Measurements from ENCODE around the gene SLC1A2.

SLC1A2 gene

DNA sequence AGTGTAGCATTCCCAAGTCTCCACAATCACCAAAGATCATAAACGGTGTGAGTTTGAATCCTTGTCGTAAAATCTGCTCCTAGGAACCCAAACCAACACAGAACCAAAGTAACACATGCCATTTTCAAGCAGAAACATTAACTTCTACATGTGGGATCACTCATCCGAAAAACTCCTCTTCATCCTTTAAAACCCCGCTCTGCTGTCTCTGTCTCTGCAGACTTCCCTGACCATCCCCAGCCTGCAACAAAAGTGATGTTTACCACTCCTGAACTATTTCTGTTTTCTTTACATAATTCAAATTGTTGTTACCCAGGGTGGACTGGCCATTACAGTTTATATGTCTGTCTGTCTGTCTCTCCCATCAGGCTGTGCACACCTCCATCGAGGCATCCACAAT lies 54.0 kb downstream of the SLC1A2 start:
- Histone ChIP-seq H3K4me1 (no peaks in the 10 kb centered on the region), H3K4me3 (no peak overlapping the region), H3K27me3 (no peaks in the 10 kb centered on the region), H3K36me3 (no peaks in the 10 kb centered on the region), H3K4me2 (no peak overlapping the region), H3K9me3 (no peaks in the 10 kb centered on the region), H3K27ac (no peak overlapping the region), H4K20me1 (no peaks in the 10 kb centered on the region), H3K9ac (no peak overlapping the region)
- no peak for TF ChIP-seq Cebpa-rat (IDR thresholded peaks at IDR 0.05)

DNA sequence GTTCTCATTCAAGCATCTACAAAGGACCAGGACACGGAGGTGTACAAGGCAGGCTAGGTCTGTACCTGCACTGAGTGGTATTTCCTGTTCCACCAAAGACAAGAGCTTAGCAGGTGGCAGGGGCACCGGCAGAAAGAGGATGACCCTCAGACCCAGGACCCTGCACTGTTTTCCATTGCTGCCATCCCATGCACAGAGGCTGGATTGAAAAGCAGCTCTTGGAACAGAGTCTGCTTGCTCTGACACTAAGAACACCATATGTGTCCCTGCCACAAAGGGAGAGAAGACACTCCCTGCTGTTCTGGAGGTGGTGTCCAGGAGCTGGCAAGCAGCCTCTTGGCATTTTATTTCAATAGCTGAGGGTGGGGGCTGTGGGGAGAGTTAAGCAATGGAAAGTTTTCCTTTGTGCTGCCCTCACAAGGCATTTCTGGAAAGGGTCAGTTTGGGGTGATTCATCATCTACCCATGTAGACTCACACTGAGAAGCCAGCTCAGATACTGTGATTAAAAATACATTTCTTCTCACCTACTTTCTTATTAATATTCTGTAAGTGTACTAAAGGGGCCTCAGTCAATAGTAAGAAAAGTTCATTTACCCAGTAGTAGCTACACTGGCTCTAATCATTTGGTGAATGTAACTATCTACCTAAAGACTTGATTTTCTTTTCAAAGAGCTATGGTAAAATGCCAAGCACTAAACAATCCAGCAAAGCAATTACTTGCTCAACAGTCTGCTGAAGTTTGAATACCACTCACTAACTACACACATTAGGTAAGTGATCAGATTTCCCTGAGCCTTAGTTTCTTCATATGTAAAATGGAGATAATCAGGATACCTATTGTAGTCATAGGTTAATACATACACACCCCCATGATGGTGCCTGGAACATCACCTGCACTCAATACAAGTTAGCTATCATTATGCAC lies 55.2 kb downstream of the SLC1A2 start:
- no peak overlapping the region for H3K9ac ChIP-seq
- H3K36me3 ChIP-seq: no peaks in the 10 kb centered on the region
- H4K20me1 ChIP-seq: no peaks in the 10 kb centered on the region
- H3K27me3 ChIP-seq: no peaks in the 10 kb centered on the region
- no peak overlapping the region for H3K27ac ChIP-seq
- H3K4me3 ChIP-seq: no peak overlapping the region
- TF ChIP-seq Cebpa-rat (IDR thresholded peaks at IDR 0.05): no peak
- no peak overlapping the region for H3K4me2 ChIP-seq
- no peaks in the 10 kb centered on the region for H3K9me3 ChIP-seq
- no peaks in the 10 kb centered on the region for H3K4me1 ChIP-seq

DNA sequence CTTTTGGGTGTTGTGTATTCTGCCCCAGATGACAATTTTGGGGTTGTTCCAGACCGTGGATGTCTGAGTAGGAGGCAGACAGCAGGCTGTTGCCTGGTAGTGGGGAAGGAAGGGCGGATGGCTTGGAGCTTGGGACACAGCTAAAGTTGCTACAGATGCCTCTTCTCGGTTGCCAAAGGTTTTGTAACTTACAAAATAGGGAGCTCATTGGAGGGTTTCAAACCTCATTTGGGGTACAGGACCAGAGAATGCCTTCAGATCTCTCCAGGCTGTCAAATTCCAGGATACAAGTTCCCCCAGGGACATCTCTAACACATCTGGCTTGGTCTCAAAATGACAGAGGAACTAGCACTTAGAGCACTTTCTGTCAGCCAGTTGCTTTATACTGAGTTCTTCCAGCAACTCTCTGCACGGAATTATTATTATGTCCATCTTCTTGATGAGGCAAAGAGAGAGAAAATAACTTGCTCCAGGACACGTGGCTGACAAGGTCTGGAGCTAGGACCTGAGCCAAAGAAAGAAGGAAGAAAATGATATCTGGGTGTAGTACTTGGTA lies 56.0 kb downstream of the SLC1A2 start:
- H3K36me3 ChIP-seq: no peaks in the 10 kb centered on the region
- no peaks in the 10 kb centered on the region for H4K20me1 ChIP-seq
- no peak overlapping the region for H3K27ac ChIP-seq
- no peaks in the 10 kb centered on the region for H3K27me3 ChIP-seq
- H3K4me3 ChIP-seq: no peak overlapping the region
- no peaks in the 10 kb centered on the region for H3K9me3 ChIP-seq
- H3K4me2 ChIP-seq: no peak overlapping the region
- no peak for TF ChIP-seq Cebpa-rat (IDR thresholded peaks at IDR 0.05)
- H3K9ac ChIP-seq: no peak overlapping the region
- no peaks in the 10 kb centered on the region for H3K4me1 ChIP-seq

DNA sequence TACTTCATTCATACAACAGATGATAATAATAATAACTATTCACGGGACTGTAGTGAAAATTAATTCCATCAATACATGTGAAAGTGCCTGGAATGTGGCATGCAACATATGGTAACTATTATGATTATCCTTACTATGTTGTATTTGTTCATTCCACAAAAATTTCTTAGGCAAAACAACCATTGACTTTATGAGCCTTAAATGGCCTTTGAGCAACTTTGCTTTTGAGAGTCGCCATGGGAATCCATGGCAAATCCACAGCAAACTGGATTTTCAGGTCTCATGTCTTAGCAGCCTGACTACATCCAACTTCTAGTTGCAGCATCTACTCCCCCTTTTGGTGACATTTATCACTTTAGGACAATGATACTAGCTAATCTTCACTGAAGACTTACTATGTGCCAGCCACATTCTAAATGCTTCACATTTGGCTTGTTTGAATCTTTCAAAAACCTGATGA lies 56.8 kb downstream of the SLC1A2 start:
- H3K4me1 ChIP-seq: no peaks in the 10 kb centered on the region

DNA sequence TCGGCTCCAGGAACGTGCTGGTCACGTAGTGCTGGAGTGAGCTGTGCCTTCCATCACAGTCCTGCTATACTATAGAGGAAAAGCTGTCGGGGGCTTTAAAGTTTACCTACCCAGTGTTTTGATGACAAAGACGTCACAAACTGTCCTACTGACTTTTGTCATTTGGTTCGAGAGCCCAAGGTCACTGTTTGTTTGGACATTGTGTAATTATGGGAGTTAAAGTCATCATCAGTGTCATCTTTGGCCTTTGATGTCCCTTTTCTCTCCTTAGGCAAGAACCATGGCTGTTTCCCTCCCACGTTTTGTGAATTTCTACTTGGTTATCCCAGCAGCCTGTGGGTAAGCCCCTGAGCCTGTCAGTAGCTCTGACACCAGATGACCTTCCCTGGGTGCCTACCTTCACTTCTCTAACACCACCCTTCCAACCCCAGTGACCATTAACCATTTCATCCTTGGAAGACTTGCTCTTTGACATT lies 59.3 kb downstream of the SLC1A2 start:
- no peak for TF ChIP-seq Cebpa-rat (IDR thresholded peaks at IDR 0.05)
- H3K27ac ChIP-seq: no peak overlapping the region
- H3K4me2 ChIP-seq: no peak overlapping the region

More for the DNA sequence above, 56.8 kb downstream of the SLC1A2 start:
- H3K9me3 ChIP-seq: no peaks in the 10 kb centered on the region
- no peak overlapping the region for H3K4me2 ChIP-seq
- no peak overlapping the region for H3K27ac ChIP-seq
- no peaks in the 10 kb centered on the region for H3K36me3 ChIP-seq
- no peak for TF ChIP-seq Cebpa-rat (IDR thresholded peaks at IDR 0.05)
- no peak overlapping the region for H3K9ac ChIP-seq
- H4K20me1 ChIP-seq: no peaks in the 10 kb centered on the region
- no peaks in the 10 kb centered on the region for H3K27me3 ChIP-seq
- no peak overlapping the region for H3K4me3 ChIP-seq

DNA sequence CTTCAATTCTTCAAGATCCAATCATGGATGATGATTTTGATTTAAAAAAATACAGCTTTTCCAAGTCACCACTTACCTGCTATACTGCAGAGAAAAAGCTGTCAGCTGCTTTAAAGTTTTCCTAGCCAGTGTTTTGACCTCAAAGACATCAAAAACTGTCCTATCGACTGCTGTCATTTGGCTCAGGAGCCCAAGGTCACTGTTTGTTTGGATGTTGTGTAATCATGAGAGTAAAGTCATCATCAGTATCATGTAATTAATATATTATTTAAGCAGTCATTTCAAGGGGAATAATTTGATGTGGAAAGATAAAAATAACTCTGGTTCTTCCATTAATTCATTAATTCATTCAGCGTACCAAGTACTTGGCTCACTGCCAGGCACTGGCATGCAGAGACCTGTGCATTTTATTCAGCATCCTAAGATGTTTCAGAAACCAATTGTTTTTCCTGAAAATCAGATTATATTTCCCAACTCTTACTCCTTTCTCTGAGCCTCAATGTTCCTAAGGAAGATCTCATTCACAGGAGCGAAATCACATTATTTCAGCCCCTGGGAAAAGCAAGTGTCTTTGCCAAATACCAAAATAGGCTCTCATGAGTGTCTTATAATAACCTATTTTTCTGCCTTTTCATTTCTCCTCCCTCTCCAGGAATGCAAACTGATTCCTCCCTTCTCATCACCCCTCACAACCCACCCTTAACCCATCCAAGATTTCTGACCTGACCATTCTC lies 59.9 kb downstream of the SLC1A2 start:
- TF ChIP-seq Cebpa-rat (IDR thresholded peaks at IDR 0.05): no peak
- H3K27ac ChIP-seq: no peak overlapping the region

More for the DNA sequence above, 59.3 kb downstream of the SLC1A2 start:
- no peaks in the 10 kb centered on the region for H3K36me3 ChIP-seq
- no peak overlapping the region for H3K4me3 ChIP-seq
- H3K27me3 ChIP-seq: no peaks in the 10 kb centered on the region
- H4K20me1 ChIP-seq: no peaks in the 10 kb centered on the region
- H3K9ac ChIP-seq: no peak overlapping the region
- H3K4me1 ChIP-seq: no peaks in the 10 kb centered on the region
- H3K9me3 ChIP-seq: no peaks in the 10 kb centered on the region

DNA sequence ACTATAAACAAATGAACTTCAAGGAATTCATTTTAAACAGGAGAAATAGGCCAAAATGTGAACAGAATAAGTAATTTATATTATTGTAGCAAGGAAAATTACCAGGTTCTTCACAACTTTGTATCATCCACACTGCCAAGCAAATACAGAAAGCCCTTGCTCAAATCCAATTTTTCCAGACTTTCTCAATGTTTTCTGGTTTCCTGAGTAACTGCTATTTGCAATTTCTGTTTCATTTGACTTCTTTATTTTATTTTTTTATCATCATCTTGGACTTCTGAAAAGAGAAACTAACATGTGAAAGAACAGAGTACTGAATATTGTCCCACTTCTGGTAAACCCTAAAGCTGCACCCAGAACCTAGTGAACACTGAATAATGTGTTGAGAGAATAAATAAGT lies 61.0 kb downstream of the SLC1A2 start:
- no peaks in the 10 kb centered on the region for H3K4me1 ChIP-seq
- no peak overlapping the region for H3K9ac ChIP-seq
- H3K27me3 ChIP-seq: no peaks in the 10 kb centered on the region
- H3K4me2 ChIP-seq: no peak overlapping the region
- no peaks in the 10 kb centered on the region for H4K20me1 ChIP-seq
- TF ChIP-seq Cebpa-rat (IDR thresholded peaks at IDR 0.05): no peak
- H3K27ac ChIP-seq: no peak overlapping the region
- H3K9me3 ChIP-seq: no peaks in the 10 kb centered on the region
- no peaks in the 10 kb centered on the region for H3K36me3 ChIP-seq
- H3K4me3 ChIP-seq: no peak overlapping the region

More for the DNA sequence above, 59.9 kb downstream of the SLC1A2 start:
- Histone ChIP-seq H3K36me3 (no peaks in the 10 kb centered on the region), H3K9ac (no peak overlapping the region), H4K20me1 (no peaks in the 10 kb centered on the region), H3K27me3 (no peaks in the 10 kb centered on the region), H3K4me3 (no peak overlapping the region), H3K4me2 (no peak overlapping the region), H3K4me1 (no peaks in the 10 kb centered on the region), H3K9me3 (no peaks in the 10 kb centered on the region)

DNA sequence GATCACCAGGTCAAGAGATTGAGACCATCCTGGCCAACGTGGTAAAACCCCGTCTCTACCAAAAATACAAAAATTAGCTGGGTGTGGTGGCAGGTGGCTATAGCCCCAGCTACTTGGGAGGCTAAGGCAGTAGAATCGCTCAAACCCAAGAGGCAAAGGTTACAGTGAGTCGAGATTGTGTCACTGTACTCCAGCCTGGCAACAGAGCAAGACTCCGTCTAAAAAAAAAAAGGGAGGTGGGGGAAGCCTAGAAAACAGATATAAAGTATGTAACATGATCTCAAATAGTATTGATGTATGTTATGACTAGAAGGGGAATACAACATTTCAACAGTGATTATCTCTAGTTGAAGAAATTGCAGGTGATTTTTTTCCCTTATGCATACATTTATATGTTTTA lies 61.4 kb downstream of the SLC1A2 start:
- Histone ChIP-seq H3K9ac (no peak overlapping the region), H4K20me1 (no peaks in the 10 kb centered on the region), H3K4me1 (no peaks in the 10 kb centered on the region), H3K4me2 (no peak overlapping the region), H3K9me3 (no peaks in the 10 kb centered on the region), H3K27ac (no peak overlapping the region), H3K27me3 (no peaks in the 10 kb centered on the region), H3K4me3 (no peak overlapping the region), H3K36me3 (no peaks in the 10 kb centered on the region)
- TF ChIP-seq Cebpa-rat (IDR thresholded peaks at IDR 0.05): no peak

DNA sequence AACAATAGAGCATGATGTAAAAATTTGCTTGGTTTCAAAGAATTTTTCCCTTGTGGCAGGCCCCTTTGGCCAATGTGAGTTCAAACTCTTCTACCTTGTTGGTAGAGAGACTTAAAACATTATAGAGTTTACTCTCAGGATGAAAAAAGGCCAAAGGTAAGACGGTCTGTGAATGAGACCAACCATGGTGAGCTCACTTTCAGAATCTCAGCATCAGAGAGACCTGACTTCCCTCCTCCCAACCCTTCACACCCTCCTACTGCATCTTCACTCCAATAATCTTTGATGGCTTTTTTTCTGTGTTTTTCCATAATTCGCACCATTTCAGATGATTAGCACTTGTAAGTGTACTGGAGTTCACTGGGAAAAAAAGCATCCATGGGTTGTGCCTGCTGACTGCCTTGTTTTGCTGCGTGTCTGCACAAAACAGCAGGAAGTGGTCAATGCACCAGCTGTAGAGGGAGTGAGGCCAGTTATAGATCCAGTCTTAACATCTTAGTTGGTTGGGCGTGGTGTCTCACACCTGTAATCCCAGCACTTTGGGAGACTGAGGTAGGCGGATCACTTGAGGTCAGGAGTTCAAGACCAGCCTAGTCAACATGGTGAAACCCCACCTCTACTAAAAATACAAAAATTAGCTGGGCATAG lies 64.1 kb downstream of the SLC1A2 start:
- Histone ChIP-seq H3K27me3 (no peaks in the 10 kb centered on the region), H3K36me3 (no peaks in the 10 kb centered on the region), H3K4me2 (no peak overlapping the region), H3K9ac (no peak overlapping the region), H3K27ac (no peak overlapping the region), H3K9me3 (no peaks in the 10 kb centered on the region), H3K4me1 (no peaks in the 10 kb centered on the region), H3K4me3 (no peak overlapping the region), H4K20me1 (no peaks in the 10 kb centered on the region)
- no peak for TF ChIP-seq Cebpa-rat (IDR thresholded peaks at IDR 0.05)

Measured in BLaER1 (cell line).